ENCODE results near the gene POLN. TPM values are rescaled to one million over a fixed set of nuclear protein-coding genes. Genes with fewer than 3 reads are reported as not detected.

The POLN gene
- total RNA-seq (2014; rRNA removed), result 0.26 and 1.5 TPM in 2 replicates
- percentile 35 among the genes with signal in this experiment for Bru-seq, nascent RNA
- BruChase-seq, experiment 1, labeled RNA remaining after a 6-hour chase, result percentile 52 among the genes with signal in this experiment
- percentile 45 among the genes with signal in this experiment for BruChase-seq, experiment 2, labeled RNA remaining after a 2-hour chase
- long read RNA-seq, partial matches to known transcripts, result 0 of 3 reads
- long read RNA-seq, other reads (novel, unspliced or antisense), result 3 of 3 reads

DNA sequence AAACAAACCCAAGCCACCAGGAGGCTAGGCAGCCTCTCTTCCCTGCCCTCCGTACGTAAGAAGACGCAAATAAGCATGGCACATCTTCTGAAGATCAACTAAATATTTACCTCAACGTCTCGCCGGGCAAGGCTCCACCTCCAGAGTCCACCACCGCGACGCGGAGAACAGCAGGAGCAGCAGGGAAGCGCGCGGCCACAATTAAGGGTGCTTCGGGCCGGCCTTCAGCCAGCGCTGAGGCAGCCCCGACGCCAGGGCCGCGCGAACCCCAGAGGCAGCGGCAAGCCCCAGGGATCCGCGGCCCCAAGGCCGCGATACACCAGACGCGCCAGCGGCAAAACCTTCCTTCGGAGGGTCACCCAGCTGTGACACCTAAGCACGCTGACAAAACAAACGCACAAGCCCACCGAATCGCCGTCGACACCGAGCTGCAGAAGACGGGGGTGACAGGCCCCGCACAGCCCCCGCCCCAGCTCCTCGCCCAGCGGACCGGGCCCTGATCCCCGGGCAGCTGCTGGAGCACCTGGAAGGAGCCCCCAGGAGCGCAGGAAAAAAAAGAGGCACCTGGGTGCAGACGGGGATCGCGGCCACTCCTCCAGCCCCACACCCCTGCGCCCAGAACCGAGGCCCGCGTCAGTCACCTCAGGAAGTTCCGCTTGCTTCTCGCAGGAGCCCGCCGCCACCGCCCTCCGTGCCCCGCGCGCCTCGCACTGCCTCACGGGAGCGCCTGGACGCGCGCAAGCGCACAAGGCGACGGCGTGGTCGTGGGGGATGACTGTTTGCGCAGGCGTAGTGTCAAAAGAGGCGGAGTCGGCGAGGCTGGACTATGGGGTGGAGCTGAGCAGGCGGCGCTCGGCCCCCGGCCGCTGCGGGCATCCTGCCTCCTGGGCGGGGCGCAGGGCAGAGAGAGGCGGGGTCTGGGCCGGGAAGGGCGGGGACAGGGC is at the start of gene POLN, which contains the start of gene HAUS3:
POLN (minus strand) TSS at position 712 of the 944 bp plus-strand sequence. CDS start 12,890 bp downstream, outside the sequence.
HAUS3 (minus strand) TSS at position 712 of the 944 bp plus-strand sequence. CDS start 1,175 bp downstream, outside the sequence.
- ChIA-PET POLR2A (ENCODE audit: unreplicated experiment) (interaction anchor here (0.6 kb wide), 3 partner anchors 177 to 555 kb away, joined by 4 to 6 read pairs (median 4); partner anchors contain the start of genes CFAP99 and RNF4), CTCF (interaction anchor here (0.6 kb wide), 1 partner anchor 757 kb away, joined by 4 read pairs; no protein-coding TSS in a partner anchor)
- DNase-seq (peak; percentile 95), ATAC-seq (peak; percentile 92)
- H3K4me1 ChIP-seq (ENCODE audit: insufficient read depth, low read length), result peaks cover 20% of the 10 kb centered on the region; the same call in 1 of the 2 replicates
- 0 out of 2 replicates have a peak within 1 kb of the TSS, but pooled peaks have one; percentile 11 for H3K27ac ChIP-seq (ENCODE audit: low read length)
- intact Hi-C loops (cut with micrococcal nuclease), result no loop called here
- H2AFZ ChIP-seq (ENCODE audit: low read length), result peak within 1 kb of the TSS; percentile 77
- H3K9me2 ChIP-seq (replicated peaks; ENCODE audit: low read length), result no peaks in the 10 kb centered on the region
- no TSS peak for BruUV-seq (replicated peaks)
- no peaks in the 10 kb centered on the region for H3K36me3 ChIP-seq (ENCODE audit: low read depth, low read length)
- peak within 1 kb of the TSS; percentile 93 for H3K9ac ChIP-seq (ENCODE audit: low read length)
- peak within 1 kb of the TSS; percentile 99 for H3K4me2 ChIP-seq (ENCODE audit: low read length)
- peaks cover 49% of the 10 kb centered on the region for H3K79me2 ChIP-seq (ENCODE audit: low read length)
- H3K4me3 ChIP-seq (ENCODE audit: low read length), result peak within 1 kb of the TSS; percentile 92
- H4K20me1 ChIP-seq (ENCODE audit: low read length), result peaks cover 16% of the 10 kb centered on the region
- H3F3A ChIP-seq (ENCODE audit: low read length, unreplicated experiment), result no peaks in the 10 kb centered on the region
- TF ChIP-seq, protein P1, sequence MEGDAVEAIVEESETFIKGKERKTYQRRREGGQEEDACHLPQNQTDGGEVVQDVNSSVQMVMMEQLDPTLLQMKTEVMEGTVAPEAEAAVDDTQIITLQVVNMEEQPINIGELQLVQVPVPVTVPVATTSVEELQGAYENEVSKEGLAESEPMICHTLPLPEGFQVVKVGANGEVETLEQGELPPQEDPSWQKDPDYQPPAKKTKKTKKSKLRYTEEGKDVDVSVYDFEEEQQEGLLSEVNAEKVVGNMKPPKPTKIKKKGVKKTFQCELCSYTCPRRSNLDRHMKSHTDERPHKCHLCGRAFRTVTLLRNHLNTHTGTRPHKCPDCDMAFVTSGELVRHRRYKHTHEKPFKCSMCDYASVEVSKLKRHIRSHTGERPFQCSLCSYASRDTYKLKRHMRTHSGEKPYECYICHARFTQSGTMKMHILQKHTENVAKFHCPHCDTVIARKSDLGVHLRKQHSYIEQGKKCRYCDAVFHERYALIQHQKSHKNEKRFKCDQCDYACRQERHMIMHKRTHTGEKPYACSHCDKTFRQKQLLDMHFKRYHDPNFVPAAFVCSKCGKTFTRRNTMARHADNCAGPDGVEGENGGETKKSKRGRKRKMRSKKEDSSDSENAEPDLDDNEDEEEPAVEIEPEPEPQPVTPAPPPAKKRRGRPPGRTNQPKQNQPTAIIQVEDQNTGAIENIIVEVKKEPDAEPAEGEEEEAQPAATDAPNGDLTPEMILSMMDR (conservative IDR thresholded peaks at IDR 0.05; ENCODE audit: low read depth, low read length), result no peak
- H3K9me3 ChIP-seq (ENCODE audit: low read length), result no peaks in the 10 kb centered on the region
- H3K27me3 ChIP-seq (ENCODE audit: low read length), result no peaks in the 10 kb centered on the region

DNA sequence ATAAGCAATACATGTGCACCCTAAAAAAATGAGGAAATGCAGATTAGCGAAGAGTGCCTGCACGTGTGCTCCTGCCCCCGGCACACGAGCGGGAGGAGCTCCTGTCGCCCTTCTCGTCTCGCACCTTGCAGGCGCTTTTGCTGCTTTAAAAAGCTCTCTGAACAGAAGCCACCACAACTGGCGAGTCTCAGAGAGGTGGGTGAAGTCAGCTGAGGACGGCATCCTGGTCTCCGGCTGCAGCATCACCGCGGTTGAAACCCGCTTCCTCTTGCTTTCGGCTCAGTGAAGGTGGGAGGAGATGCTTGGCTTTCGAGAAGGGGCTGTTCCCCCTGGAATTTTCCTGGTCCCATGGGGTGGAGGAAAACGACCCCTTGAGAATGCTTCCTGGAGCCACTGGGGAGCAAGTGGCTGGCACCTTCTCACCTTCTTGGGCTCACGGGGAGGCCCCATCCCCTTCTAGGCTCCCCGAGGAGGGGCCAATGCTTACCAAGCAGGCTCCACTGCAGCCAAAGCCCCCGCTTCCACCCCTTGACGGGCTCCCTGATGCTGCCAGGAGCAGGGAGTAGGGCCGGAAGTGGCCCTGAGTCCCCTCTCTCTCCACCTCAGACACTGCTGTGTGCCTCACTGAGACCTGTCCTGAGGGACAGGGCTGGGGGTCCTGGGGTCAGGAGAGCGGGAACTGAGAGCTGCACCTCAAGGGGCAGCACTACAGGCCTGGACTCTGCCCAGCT is 49.2 kb upstream of the POLN start:
- DNase-seq (no peak), ATAC-seq (no peak)
- H3K79me2 ChIP-seq (ENCODE audit: low read length), result no peaks in the 10 kb centered on the region
- H3K9ac ChIP-seq (ENCODE audit: low read length), result no peak overlapping the region
- no peaks in the 10 kb centered on the region for H3K4me1 ChIP-seq (ENCODE audit: insufficient read depth, low read length)
- no peak overlapping the region for H3K27ac ChIP-seq (ENCODE audit: low read length)
- CTCF ChIA-PET, result no interaction called here
- POLR2A ChIA-PET (ENCODE audit: unreplicated experiment), result no interaction called here
- H3K27me3 ChIP-seq (ENCODE audit: low read length), result no peaks in the 10 kb centered on the region
- no peaks in the 10 kb centered on the region for H3F3A ChIP-seq (ENCODE audit: low read length, unreplicated experiment)
- BruUV-seq (replicated peaks), result no TSS peak
- no peak overlapping the region for H3K4me3 ChIP-seq (ENCODE audit: low read length)
- H2AFZ ChIP-seq (ENCODE audit: low read length), result no peak overlapping the region
- no peaks in the 10 kb centered on the region for H4K20me1 ChIP-seq (ENCODE audit: low read length)
- no peaks in the 10 kb centered on the region for H3K9me2 ChIP-seq (replicated peaks; ENCODE audit: low read length)
- no peak for TF ChIP-seq EZH2 (IDR thresholded peaks at IDR 0.05; ENCODE audit: low read length, unreplicated experiment)
- TF ChIP-seq, protein P1 (conservative IDR thresholded peaks at IDR 0.05; ENCODE audit: low read depth, low read length), result no peak
- TF ChIP-seq EZH2phosphoT487 (IDR thresholded peaks at IDR 0.05; ENCODE audit: borderline replicate concordance, low read length), result no peak
- intact Hi-C loops (cut with micrococcal nuclease), result no loop called here
- no peaks in the 10 kb centered on the region for H3K36me3 ChIP-seq (ENCODE audit: low read depth, low read length)
- H3K4me2 ChIP-seq (ENCODE audit: low read length), result no peak overlapping the region
- H3K9me3 ChIP-seq (ENCODE audit: low read length), result no peaks in the 10 kb centered on the region

All from PC-3 (cell line).